Measurements from ENCODE around the gene PLPP4. TPM values are rescaled to one million over a fixed set of nuclear protein-coding genes. Genes with fewer than 3 reads are reported as not detected.

Gene PLPP4
- total RNA-seq, 1 experiment from 2014 or later: not detected

DNA sequence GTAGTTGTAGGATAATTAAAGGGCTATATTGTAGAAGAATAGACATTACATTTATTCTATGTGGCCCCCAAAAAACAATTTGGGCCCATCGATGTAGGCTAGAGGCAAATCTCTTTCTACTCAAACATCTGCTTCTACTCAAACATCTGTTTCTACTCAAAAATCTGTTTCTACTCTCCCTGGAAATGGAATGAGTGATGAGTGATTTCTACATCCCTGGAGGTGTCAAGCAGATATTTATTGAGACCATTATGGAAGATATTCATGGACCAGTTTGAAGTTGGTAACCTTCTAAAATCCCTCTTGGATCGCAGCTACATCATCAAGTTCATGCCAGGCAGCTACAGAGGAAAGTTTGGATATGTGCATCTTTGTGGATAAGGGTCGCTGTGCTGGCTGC, 5.1 kb upstream of the PLPP4 start:
- Histone ChIP-seq H2BK5ac (ENCODE audit: insufficient read length, low read length) (no peak overlapping the region), H3K27me3 (ENCODE audit: insufficient read depth, low read length) (no peaks in the 10 kb centered on the region; the same call in 1 of the 2 replicates), H4K5ac (ENCODE audit: insufficient read length, low read depth, low read length) (no peak overlapping the region), H4K20me1 (ENCODE audit: control insufficient read depth, insufficient read depth, insufficient read length) (no peaks in the 10 kb centered on the region), H4K91ac (ENCODE audit: insufficient read length, low read depth, low read length) (no peak overlapping the region), H3K79me2 (ENCODE audit: insufficient read depth, low read length) (no peaks in the 10 kb centered on the region), H4K8ac (replicated peaks; ENCODE audit: insufficient read length, low read depth, low read length) (no peak overlapping the region), H3K56ac (ENCODE audit: insufficient read length, low read depth, low read length) (no peak overlapping the region), H3K23me2 (ENCODE audit: insufficient read length, low read depth, low read length, poor library complexity, severe bottlenecking) (peaks cover 7% of the 10 kb centered on the region), H2AK5ac (ENCODE audit: insufficient read length, low read length) (no peak overlapping the region), H3K9ac (ENCODE audit: extremely low read depth, insufficient read length, low read length) (no peak overlapping the region), H2BK120ac (ENCODE audit: low read depth, low read length, poor library complexity, severe bottlenecking) (no peak overlapping the region), H3K18ac (ENCODE audit: insufficient read length, low read depth, low read length) (no peak overlapping the region), H3T11ph (ENCODE audit: low read length) (no peak overlapping the region), H3K9me3 (ENCODE audit: control insufficient read depth, low read depth, low read length) (no peaks in the 10 kb centered on the region), H3K27ac (ENCODE audit: insufficient read length, low read depth, low read length) (no peak overlapping the region), H3K4me1 (ENCODE audit: insufficient read depth, low read length) (no peaks in the 10 kb centered on the region), H2BK12ac (ENCODE audit: insufficient read length, low read depth, low read length) (no peak overlapping the region), H3K79me1 (ENCODE audit: insufficient read depth, low read depth, low read length, poor library complexity, severe bottlenecking) (no peaks in the 10 kb centered on the region), H3K14ac (ENCODE audit: insufficient read depth, low read length) (no peak overlapping the region), H3K4me2 (ENCODE audit: insufficient read depth, insufficient read length, low read length) (no peak overlapping the region), H3K23ac (ENCODE audit: insufficient read length, low read depth, low read length) (no peak overlapping the region), H3K4ac (ENCODE audit: low read depth, low read length) (no peak overlapping the region), H2BK15ac (ENCODE audit: low read depth, low read length) (no peak overlapping the region), H2AFZ (ENCODE audit: low read length) (no peak overlapping the region), H2BK20ac (ENCODE audit: low read depth, low read length, poor library complexity, severe bottlenecking) (no peak overlapping the region)
- H3K36me3 Mint-ChIP-seq (ENCODE audit: insufficient read depth in 1 of 3, low read depth in 3 of 3): no peaks in the 10 kb centered on the region; a peak in 1 of 7 replicates
- peaks cover 0 to 3% of the 10 kb centered on the region in 2 experiments; a peak in 1 of 5 replicates for H3K9me3 Mint-ChIP-seq
- peaks cover 8 to 10% of the 10 kb centered on the region in 2 experiments for H3K4me1 Mint-ChIP-seq
- DNase-seq: no peak
- peaks cover 62% of the 10 kb centered on the region for H3K27me3 Mint-ChIP-seq (ENCODE audit: low read depth)
- no CpG with 5 or more reads among the region's 3 CpGs for WGBS (ENCODE audit: extremely low coverage, insufficient read length, low lambda C conversion rate)
- no peak overlapping the region for H3K4me3 Mint-ChIP-seq
- TF ChIP-seq, protein P1, sequence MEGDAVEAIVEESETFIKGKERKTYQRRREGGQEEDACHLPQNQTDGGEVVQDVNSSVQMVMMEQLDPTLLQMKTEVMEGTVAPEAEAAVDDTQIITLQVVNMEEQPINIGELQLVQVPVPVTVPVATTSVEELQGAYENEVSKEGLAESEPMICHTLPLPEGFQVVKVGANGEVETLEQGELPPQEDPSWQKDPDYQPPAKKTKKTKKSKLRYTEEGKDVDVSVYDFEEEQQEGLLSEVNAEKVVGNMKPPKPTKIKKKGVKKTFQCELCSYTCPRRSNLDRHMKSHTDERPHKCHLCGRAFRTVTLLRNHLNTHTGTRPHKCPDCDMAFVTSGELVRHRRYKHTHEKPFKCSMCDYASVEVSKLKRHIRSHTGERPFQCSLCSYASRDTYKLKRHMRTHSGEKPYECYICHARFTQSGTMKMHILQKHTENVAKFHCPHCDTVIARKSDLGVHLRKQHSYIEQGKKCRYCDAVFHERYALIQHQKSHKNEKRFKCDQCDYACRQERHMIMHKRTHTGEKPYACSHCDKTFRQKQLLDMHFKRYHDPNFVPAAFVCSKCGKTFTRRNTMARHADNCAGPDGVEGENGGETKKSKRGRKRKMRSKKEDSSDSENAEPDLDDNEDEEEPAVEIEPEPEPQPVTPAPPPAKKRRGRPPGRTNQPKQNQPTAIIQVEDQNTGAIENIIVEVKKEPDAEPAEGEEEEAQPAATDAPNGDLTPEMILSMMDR (conservative IDR thresholded peaks at IDR 0.05): no peak
- no peak overlapping the region for H3K27ac Mint-ChIP-seq

All from H9 (cell line).